CD4-positive, alpha-beta T cell treated with Interferon alpha-2 for 1 hour (primary cell): Measurements from ENCODE around the gene CRHR1.

Source experiments
- DNase-seq, 2 donors: peaks; one replicate each; pipeline ENCODE4 v3.0.0-alpha.2; 2020 to 2022

CRHR1 gene

GRCh38 chr17:45870342-45870974, 86.3 kb downstream of the CRHR1 start:
- DNase-seq, result no peak

- no peak for DNase-seq
Observed at GRCh38 chr17:45871718-45872117, 87.6 kb downstream of the CRHR1 start.

GRCh38 chr17:45873728-45874127, 89.6 kb downstream of the CRHR1 start:
- peak in 1 of 2 donors; percentile 30 for DNase-seq

- peak in 1 of 2 donors; percentile 35 for DNase-seq
Observed at GRCh38 chr17:45874151-45874550, 90.0 kb downstream of the CRHR1 start.

- no peak for DNase-seq
Observed at GRCh38 chr17:45876539-45876938, 92.4 kb downstream of the CRHR1 start.

GRCh38 chr17:45877467-45877866, 93.3 kb downstream of the CRHR1 start:
- DNase-seq, result no peak

- no peak for DNase-seq
Observed at GRCh38 chr17:45883063-45883462, 98.9 kb downstream of the CRHR1 start.
